A549 (cell line): ENCODE measurements around the gene SLC16A2. TPM values are rescaled to one million over a fixed set of nuclear protein-coding genes. Genes with fewer than 3 reads are reported as not detected.
A peak's percentile ranks its signal among the peaks of the same experiment; 100 is the strongest.

ENCODE experiments used
- ATAC-seq, 2 experiments: fragments of 200-7000 bp in 1 of 2; fragments of >200 bp in 1 of 2; cut with Nextera tagmentation in 1 of 2; cut with Tn5 transposase in 1 of 2; 3 replicates each; pipeline versions ENCODE4 v1.8.0 to v1.9.1; 2018 to 2020; ENCODE audit warnings: mild to moderate bottlenecking in 1 of 2, moderate library complexity in 1 of 2
- CTCF ChIA-PET: fragments of 300-600 bp; sonication (Branson Sonifier 250); formaldehyde crosslinking; extraction: SDS; loops from one replicate; lab custom pipeline; 2021; ENCODE audit warnings: antibody characterized with exemption, inconsistent platforms; lab: Yijun Ruan, JAX
- POLR2A ChIA-PET: fragments of 350-600 bp; formaldehyde crosslinking; extraction: SDS; loops from one replicate; lab custom pipeline; 2021; ENCODE audit warnings: antibody characterized with exemption, inconsistent platforms; lab: Yijun Ruan, JAX
- DNase-seq, 2 experiments: peaks; one replicate each; pipeline versions ENCODE4 v3.0.0 to v3.0.0-alpha.2; 2011 to 2016; ENCODE audit warnings: low read depth in 1 of 2, low spot score in 1 of 2
- FAIRE-seq: peaks from 2 replicates; lab custom pipeline; 2011; peaks lifted over from hg19 to GRCh38; lab: Jason Lieb, UNC
- H3K27ac ChIP-seq, 2 experiments: fragments of >200 bp; sonication (Bioruptor Twin); formaldehyde crosslinking; 3 replicates each; pipeline ENCODE4 v1.5.1; 2016 to 2017
- H3K4me1 ChIP-seq: fragments of >200 bp; sonication (Bioruptor Twin); formaldehyde crosslinking; 3 replicates; pipeline ENCODE4 v1.6.1; 2016
- H3K4me2 ChIP-seq: fragments of >200 bp; sonication (Bioruptor Twin); formaldehyde crosslinking; 3 replicates; pipeline ENCODE4 v1.6.1; 2016
- H3K4me3 ChIP-seq: fragments of >200 bp; sonication (Bioruptor Twin); formaldehyde crosslinking; 3 replicates; pipeline ENCODE4 v1.5.1; 2016
- H3K9me3 ChIP-seq: fragments of >200 bp; sonication (Bioruptor Twin); formaldehyde crosslinking; 3 replicates; pipeline ENCODE4 v1.6.1; 2016
- BHLHE40 ChIP-seq: IDR thresholded peaks from 2 replicates; pipeline ENCODE4 v1.6.1; 2012; ENCODE audit warnings: low read depth, low read length, inconsistent platforms
- CEBPB ChIP-seq, 2 experiments: fragments of >200 bp in 1 of 2; sonication (Bioruptor Twin) in 1 of 2; formaldehyde crosslinking in 1 of 2; IDR thresholded peaks; 2 replicates each; pipeline ENCODE4 v1.6.1; 2012 to 2016
- CHD2 ChIP-seq: fragments of 150-350 bp; IDR thresholded peaks from 2 replicates; pipeline ENCODE4 v1.6.1; 2014; ENCODE audit warnings: low read length; ENCODE audit not compliant: partially characterized antibody
- CHD4 ChIP-seq: fragments of 200-600 bp; sonication (generic); IDR thresholded peaks from 2 replicates; pipeline ENCODE4 v1.6.1; 2016; ENCODE audit warnings: antibody characterized with exemption, mild to moderate bottlenecking, borderline replicate concordance
- FOSB ChIP-seq: fragments of 250-450 bp; sonication (Bioruptor Pico); IDR thresholded peaks from 2 replicates; pipeline ENCODE4 v1.5.0; 2020; ENCODE audit warnings: mild to moderate bottlenecking, moderate library complexity
- GATA3 ChIP-seq: IDR thresholded peaks from 2 replicates; pipeline ENCODE4 v1.6.1; 2012; ENCODE audit warnings: borderline replicate concordance
- HDAC2 ChIP-seq: fragments of 200-600 bp; sonication (generic); IDR thresholded peaks from 2 replicates; pipeline ENCODE4 v1.6.1; 2016
- HEYL ChIP-seq: fragments of 250-450 bp; sonication (Bioruptor Pico); IDR thresholded peaks from 2 replicates; pipeline ENCODE4 v1.8.0; 2021; ENCODE audit warnings: mild to moderate bottlenecking, moderate library complexity
- KDM1A ChIP-seq: fragments of 200-600 bp; sonication (generic); IDR thresholded peaks from 2 replicates; pipeline ENCODE4 v1.6.1; 2016; ENCODE audit warnings: low read depth, mild to moderate bottlenecking
- KDM5A ChIP-seq: fragments of 200-600 bp; sonication (generic); IDR thresholded peaks from 2 replicates; pipeline ENCODE4 v1.6.1; 2016; ENCODE audit warnings: antibody characterized with exemption, mild to moderate bottlenecking
- POLR2A ChIP-seq: IDR thresholded peaks from 2 replicates; pipeline ENCODE4 v1.6.1; 2012; ENCODE audit warnings: mild to moderate bottlenecking, low read length
- POLR2AphosphoS2 ChIP-seq: conservative IDR thresholded peaks from 2 replicates; pipeline ENCODE4 v1.6.1; 2012; ENCODE audit warnings: low read length, improper control_type of control experiment, inconsistent platforms
- RAD21 ChIP-seq, 2 experiments: fragments of >200 bp in 1 of 2; sonication (Bioruptor Twin) in 1 of 2; formaldehyde crosslinking in 1 of 2; IDR thresholded peaks in 1 of 2; conservative IDR thresholded peaks in 1 of 2; 2 replicates in 1 of 2; 3 replicates in 1 of 2; pipeline ENCODE4 v1.6.1; 2012 to 2018; ENCODE audit warnings: inconsistent platforms in 1 of 2
- SMC3 ChIP-seq: fragments of >200 bp; sonication (Bioruptor Twin); formaldehyde crosslinking; IDR thresholded peaks from 3 replicates; pipeline ENCODE4 v1.6.1; 2018; ENCODE audit warnings: inconsistent platforms
- SREBF2 ChIP-seq: fragments of 450-650 bp; IDR thresholded peaks from 2 replicates; pipeline ENCODE4 v1.6.1; 2014; ENCODE audit warnings: mild to moderate bottlenecking, moderate library complexity
- ZNF302 ChIP-seq: fragments of 250-450 bp; sonication (Bioruptor Pico); IDR thresholded peaks from 2 replicates; pipeline ENCODE4 v1.9.0; 2021; ENCODE audit warnings: inconsistent platforms, mild to moderate bottlenecking, moderate library complexity
- WGBS: methylation state at CpG from one replicate; pipeline ENCODE4 v1.1.6; 2017; ENCODE audit errors: missing lambda C conversion rate; 5-methylcytosine and 5-hydroxymethylcytosine counted together
- polyA plus RNA-seq, 4 experiments: library from polyadenylated mRNA; depleted of rRNA in 3 of 4; stranded (reverse); fragments of >200 nt; fragmentation: RNase III in 1 of 4; extraction: RNeasy Plus Mini Kit Qiagen cat#74134 plus additional on column Dnase treatment in 1 of 4; gene quantifications; 2 replicates in 3 of 4; 3 replicates in 1 of 4; pipeline ENCODE4 v1.2.3, GENCODE V29; 2011 to 2017
- TF ChIP-seq, protein P1 (sequence below): IDR thresholded peaks from 2 replicates; pipeline ENCODE4 v1.6.1; 2012
- TF ChIP-seq, protein P2 (sequence below): fragments of 250-450 bp; sonication (Bioruptor Pico); IDR thresholded peaks from 2 replicates; pipeline ENCODE4 v1.5.0; 2020; ENCODE audit warnings: low read depth, mild to moderate bottlenecking, moderate library complexity
- TF ChIP-seq, protein P3 (sequence below): fragments of >200 bp; sonication (Bioruptor Twin); formaldehyde crosslinking; IDR thresholded peaks from 3 replicates; pipeline ENCODE4 v1.5.1; 2016

SLC16A2 gene
- polyA plus RNA-seq, 2 of the 4 experiments (the other 2 are of a cell fraction) = 9.7 to 19.2 TPM

DNA sequence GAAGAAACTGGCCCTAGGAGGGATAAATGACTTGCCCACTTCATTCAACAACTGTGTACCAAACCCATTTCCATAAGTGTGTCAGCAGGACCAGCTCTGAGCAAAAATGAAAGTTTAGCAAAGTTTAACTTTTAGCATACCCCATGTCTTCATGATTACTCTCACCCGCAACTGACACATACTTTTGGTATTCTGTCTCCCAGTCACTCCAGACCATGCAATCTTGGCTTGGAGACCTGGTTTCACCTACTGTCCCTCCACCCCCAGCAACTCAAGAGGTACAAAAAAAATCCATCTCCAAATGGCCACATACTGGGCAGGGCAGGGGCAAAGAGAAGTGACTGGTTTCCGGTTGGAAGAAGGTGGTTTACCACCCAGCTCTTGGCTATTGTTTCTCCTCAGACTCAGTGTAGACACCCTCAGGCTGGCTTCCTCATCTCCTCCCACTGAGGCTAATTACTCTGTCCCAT, 113.3 kb downstream of the SLC16A2 start:
- DNase-seq (no peak), ATAC-seq (no peak)
- Histone ChIP-seq H3K9me3 (no peaks in the 10 kb centered on the region), H3K4me3 (no peak overlapping the region), H3K4me2 (no peak overlapping the region)
- CTCF ChIA-PET = interaction anchor here (0.8 to 1.2 kb wide), 3 partner anchors 13 to 151 kb away, joined by 3 read pairs; no protein-coding TSS in a partner anchor
- WGBS = 88% methylated on average over 2 of the region's 2 CpGs
- TF ChIP-seq, protein P1, sequence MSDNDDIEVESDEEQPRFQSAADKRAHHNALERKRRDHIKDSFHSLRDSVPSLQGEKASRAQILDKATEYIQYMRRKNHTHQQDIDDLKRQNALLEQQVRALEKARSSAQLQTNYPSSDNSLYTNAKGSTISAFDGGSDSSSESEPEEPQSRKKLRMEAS = no peak
- no peak for TF ChIP-seq ZNF302 (CRISPR knock-in tag)
- TF ChIP-seq HEYL (CRISPR knock-in tag) = no peak
- TF ChIP-seq KDM5A = no peak
- TF ChIP-seq, protein P2, sequence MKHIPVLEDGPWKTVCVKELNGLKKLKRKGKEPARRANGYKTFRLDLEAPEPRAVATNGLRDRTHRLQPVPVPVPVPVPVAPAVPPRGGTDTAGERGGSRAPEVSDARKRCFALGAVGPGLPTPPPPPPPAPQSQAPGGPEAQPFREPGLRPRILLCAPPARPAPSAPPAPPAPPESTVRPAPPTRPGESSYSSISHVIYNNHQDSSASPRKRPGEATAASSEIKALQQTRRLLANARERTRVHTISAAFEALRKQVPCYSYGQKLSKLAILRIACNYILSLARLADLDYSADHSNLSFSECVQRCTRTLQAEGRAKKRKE (CRISPR knock-in tag) = no peak
- no peak for TF ChIP-seq SREBF2
- no peak for TF ChIP-seq BHLHE40
- TF ChIP-seq CEBPB (IDR thresholded peaks at IDR 0.05) = no peak
- TF ChIP-seq KDM1A = no peak
- no peak for TF ChIP-seq POLR2A
- no peak for TF ChIP-seq GATA3
- TF ChIP-seq FOSB (CRISPR knock-in tag) = no peak
- TF ChIP-seq CHD2 = no peak
- TF ChIP-seq, all 56 proteins: peak for 0
- Histone ChIP-seq H3K27ac (no peak overlapping the region), H3K4me1 (no peaks in the 10 kb centered on the region)
- no peak for FAIRE-seq
- POLR2A ChIA-PET = no interaction called here

DNA sequence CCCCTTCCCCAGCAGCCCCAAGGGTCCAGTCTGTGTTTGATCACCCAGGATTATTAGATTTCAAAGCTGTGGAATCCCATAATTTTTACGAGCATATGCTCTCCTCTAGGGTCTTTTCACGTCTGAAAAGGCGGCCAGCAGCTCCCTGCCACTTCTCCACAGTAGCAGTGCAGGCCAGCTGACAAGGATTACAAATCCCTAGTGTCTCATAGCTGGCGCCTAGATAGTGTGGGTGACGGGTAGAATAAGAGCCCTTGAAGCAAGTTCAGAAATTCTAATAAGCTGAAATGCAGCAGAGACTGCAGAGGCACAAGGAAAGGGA, 113.8 kb downstream of the SLC16A2 start:
- FAIRE-seq (no peak), ATAC-seq (no peak), DNase-seq (no peak)
- Histone ChIP-seq H3K4me1 (no peaks in the 10 kb centered on the region), H3K27ac (no peak overlapping the region), H3K4me3 (no peak overlapping the region), H3K9me3 (no peaks in the 10 kb centered on the region), H3K4me2 (no peak overlapping the region)
- 90% methylated on average over 5 of the region's 5 CpGs for WGBS
- TF ChIP-seq POLR2A (no peak), SREBF2 (no peak), HDAC2 (no peak), POLR2AphosphoS2 (no peak), CHD4 (no peak)
- TF ChIP-seq, protein P3, sequence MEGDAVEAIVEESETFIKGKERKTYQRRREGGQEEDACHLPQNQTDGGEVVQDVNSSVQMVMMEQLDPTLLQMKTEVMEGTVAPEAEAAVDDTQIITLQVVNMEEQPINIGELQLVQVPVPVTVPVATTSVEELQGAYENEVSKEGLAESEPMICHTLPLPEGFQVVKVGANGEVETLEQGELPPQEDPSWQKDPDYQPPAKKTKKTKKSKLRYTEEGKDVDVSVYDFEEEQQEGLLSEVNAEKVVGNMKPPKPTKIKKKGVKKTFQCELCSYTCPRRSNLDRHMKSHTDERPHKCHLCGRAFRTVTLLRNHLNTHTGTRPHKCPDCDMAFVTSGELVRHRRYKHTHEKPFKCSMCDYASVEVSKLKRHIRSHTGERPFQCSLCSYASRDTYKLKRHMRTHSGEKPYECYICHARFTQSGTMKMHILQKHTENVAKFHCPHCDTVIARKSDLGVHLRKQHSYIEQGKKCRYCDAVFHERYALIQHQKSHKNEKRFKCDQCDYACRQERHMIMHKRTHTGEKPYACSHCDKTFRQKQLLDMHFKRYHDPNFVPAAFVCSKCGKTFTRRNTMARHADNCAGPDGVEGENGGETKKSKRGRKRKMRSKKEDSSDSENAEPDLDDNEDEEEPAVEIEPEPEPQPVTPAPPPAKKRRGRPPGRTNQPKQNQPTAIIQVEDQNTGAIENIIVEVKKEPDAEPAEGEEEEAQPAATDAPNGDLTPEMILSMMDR = no peak
- CTCF ChIA-PET = interaction anchor here (1.1 to 1.2 kb wide), 3 partner anchors 9 to 151 kb away, joined by 3 read pairs; no protein-coding TSS in a partner anchor
- POLR2A ChIA-PET = no interaction called here

DNA sequence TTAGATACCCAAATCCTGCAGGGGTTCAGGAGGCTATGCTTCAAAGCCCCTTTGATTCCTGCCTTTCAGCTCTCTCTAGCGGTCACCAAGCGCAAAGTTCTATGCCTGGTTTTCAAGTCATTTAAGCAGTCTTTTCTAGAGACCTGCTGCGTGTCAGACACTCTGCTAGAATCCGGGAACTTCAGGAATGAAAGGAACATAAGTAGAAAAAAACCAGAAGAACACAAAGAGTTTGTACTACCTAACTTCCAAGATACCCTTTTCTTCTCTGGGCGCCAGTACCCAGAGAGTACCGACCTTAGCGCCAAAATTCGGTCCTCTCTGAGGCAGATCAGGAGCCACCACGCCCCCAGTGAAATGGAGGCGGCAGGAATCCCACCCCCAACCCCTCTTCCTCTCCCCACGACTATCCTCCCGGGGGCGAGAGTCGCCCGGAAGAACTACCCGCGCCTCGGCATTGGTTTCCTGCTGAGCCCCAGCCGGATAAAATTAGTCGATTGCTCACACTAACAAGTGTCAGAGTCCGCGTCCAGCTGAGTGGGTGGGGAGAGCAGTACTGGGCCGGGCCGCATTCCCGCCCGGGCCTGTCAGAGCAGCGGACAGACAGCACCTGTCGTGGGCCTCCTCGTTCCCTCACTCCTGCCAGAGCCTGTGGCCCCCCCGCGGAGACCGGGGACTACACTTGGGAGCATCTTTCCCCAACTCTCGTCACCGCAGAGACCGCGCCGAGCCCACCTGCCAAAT, 114.3 kb downstream of the SLC16A2 start:
- ChIA-PET CTCF (interaction anchor here (1.1 to 1.2 kb wide), 3 partner anchors 10 to 152 kb away, joined by 3 read pairs; no protein-coding TSS in a partner anchor), POLR2A (no interaction called here)
- Histone ChIP-seq H3K9me3 (no peaks in the 10 kb centered on the region), H3K27ac (peak overlapping the region in 1 of 2 experiments; percentile 44; a peak in 1 of 6 replicates), H3K4me1 (no peaks in the 10 kb centered on the region), H3K4me3 (peak overlapping the region; percentile 37)
- peak; percentile 56 to 75; a peak in 4 of 6 replicates for ATAC-seq
- 44% methylated on average over 16 of the region's 37 CpGs for WGBS
- peak in 1 of 2 experiments; percentile 29 for DNase-seq
- TF ChIP-seq SMC3 (peak; percentile 21; the same call in 1 of the 3 replicates), RAD21 (conservative IDR thresholded peaks at IDR 0.05 in 1 of 2, IDR thresholded peaks at IDR 0.05 in 1 of 2) (peak; percentile 24 to 35; a peak in 2 of 5 replicates), CHD2 (no peak)
- TF ChIP-seq, protein P3 = peak; percentile 24; the same call in 2 of the 3 replicates
- TF ChIP-seq, all 56 proteins: peak for 3
- FAIRE-seq = no peak
- H3K4me2 ChIP-seq = peak overlapping the region; percentile 73
